DOHH2 (cell line): ENCODE data around the gene CYTH1.

Experiments
- CTCF ChIP-seq: fragments of 200-600 bp; sonication (generic); IDR thresholded peaks from one replicate; pipeline ENCODE4 v1.5.1; 2014; ENCODE audit warnings: antibody characterized with exemption, mild to moderate bottlenecking, low read depth, low read length; ENCODE audit not compliant: poor library complexity, severe bottlenecking
- EZH2phosphoT487 ChIP-seq: fragments of 200-600 bp; sonication (generic); IDR thresholded peaks from 2 replicates; pipeline ENCODE4 v1.6.1; 2017; ENCODE audit warnings: borderline replicate concordance, mild to moderate bottlenecking, antibody characterized with exemption, low read length, moderate library complexity, mixed read lengths

- TF ChIP-seq CTCF, result no peak
- no peak for TF ChIP-seq EZH2phosphoT487
These were observed 110.1 kb downstream of the CYTH1 start for GRCh38 chr17:78672005-78672404.
